DOHH2 (cell line): ENCODE measurements around the gene ALKBH6.

Experiments
- CTCF ChIP-seq: fragments of 200-600 bp; sonication (generic); IDR thresholded peaks from one replicate; pipeline ENCODE4 v1.5.1; 2014; ENCODE audit warnings: antibody characterized with exemption, mild to moderate bottlenecking, low read depth, low read length; ENCODE audit not compliant: poor library complexity, severe bottlenecking
- EZH2phosphoT487 ChIP-seq: fragments of 200-600 bp; sonication (generic); IDR thresholded peaks from 2 replicates; pipeline ENCODE4 v1.6.1; 2017; ENCODE audit warnings: borderline replicate concordance, mild to moderate bottlenecking, antibody characterized with exemption, low read length, moderate library complexity, mixed read lengths

GRCh38 chr19:36059180-36059910 lies 45.3 kb upstream of the ALKBH6 start:
- TF ChIP-seq CTCF (no peak), EZH2phosphoT487 (no peak)
